HG03439 (cell line): ENCODE measurements around the gene RXFP1.

Experiments
- ATAC-seq: cut with Tn5 transposase; IDR thresholded peaks from one replicate; pipeline ENCODE4 v1.9.1; 2021; ENCODE audit warnings: mild to moderate bottlenecking, moderate library complexity; ENCODE audit not compliant: unreplicated experiment

RXFP1 gene

GRCh38 chr4:158540125-158540907 is 18.6 kb downstream of the RXFP1 start:
- no peak for ATAC-seq

GRCh38 chr4:158541506-158541905 is 19.8 kb downstream of the RXFP1 start:
- ATAC-seq = no peak

- ATAC-seq = peak; percentile 19
Observed at GRCh38 chr4:158543191-158543590, 21.5 kb downstream of the RXFP1 start.

GRCh38 chr4:158544141-158544540 is 22.5 kb downstream of the RXFP1 start:
- no peak for ATAC-seq

- ATAC-seq = no peak
Observed at GRCh38 chr4:158553364-158553763, 31.7 kb downstream of the RXFP1 start.

DNA sequence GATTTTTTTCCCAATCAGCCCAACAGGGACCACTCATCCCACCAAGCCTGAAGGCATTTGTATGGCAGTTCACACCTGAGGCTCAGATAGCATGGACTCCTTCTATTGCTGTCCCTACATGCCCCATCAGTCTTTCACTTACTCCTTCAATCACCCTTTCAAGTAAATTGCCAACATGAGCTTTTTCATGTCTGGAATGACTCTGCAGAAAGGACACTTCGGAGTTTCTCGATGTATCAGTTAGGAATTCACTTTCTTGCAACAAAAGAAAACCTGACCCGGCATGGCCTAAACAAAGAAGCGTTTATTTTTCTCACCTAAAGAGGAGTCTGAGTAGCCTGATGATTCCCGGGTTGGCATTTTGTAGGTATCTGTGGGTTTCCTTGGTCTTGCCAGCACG is 38.6 kb downstream of the RXFP1 start:
- no peak for ATAC-seq

- no peak for ATAC-seq
Observed at GRCh38 chr4:158566860-158567259, 45.2 kb downstream of the RXFP1 start.

- ATAC-seq = no peak
Observed at GRCh38 chr4:158571736-158572135, 50.1 kb downstream of the RXFP1 start.

DNA sequence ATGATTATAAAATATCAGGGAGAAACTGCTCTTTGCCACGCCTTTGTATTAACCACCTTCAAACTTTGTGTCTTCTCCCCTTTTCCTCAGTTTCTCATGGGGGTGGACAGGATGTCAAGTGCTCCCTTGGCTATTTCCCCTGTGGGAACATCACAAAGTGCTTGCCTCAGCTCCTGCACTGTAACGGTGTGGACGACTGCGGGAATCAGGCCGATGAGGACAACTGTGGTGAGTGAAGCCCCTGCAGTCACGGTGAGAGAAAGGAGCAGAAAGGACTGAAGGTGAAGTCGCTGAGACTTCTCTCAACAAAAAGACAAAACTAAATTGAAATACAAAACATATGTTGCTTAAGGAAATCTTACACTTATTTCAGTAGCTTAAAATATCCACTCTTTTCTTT is 50.9 kb downstream of the RXFP1 start:
- no peak for ATAC-seq

DNA sequence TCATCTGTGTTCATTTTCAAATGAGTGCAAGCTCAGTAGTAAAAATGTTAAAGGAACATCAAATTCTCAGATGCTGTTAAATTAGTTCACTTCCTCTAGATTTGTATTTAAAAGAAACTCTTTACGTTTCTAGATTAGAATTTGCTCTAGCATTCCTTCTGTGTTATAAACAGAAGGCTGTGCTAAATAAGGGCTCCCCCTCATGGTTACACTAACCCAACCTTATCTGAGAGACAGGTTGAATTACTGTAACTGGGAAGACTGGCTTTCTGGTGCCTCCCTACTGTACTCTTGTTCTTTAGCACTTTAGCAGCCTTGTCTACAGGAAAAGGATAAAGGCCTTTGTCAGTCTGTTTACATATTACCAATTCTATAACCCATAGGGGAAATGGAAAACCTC is 56.8 kb downstream of the RXFP1 start:
- no peak for ATAC-seq

DNA sequence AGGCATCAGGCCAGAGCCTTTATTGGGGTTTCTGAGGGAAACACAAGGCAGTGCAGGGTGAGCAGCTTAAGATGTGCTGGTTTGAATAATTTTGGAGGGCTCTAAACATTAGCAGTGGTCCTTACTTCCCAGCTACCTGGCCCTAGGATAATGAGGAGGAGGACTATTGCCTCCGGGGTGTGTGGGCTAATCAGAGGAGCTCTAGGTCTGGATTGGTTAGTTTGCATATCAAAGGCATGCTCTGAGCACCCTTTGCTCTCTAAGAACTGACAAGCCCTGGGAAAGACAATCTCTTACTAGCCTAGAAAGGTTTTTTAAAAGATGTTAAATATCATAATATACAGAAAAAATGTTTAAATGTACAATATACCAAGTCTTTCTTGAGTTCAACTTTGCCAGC is 58.4 kb downstream of the RXFP1 start:
- no peak for ATAC-seq

DNA sequence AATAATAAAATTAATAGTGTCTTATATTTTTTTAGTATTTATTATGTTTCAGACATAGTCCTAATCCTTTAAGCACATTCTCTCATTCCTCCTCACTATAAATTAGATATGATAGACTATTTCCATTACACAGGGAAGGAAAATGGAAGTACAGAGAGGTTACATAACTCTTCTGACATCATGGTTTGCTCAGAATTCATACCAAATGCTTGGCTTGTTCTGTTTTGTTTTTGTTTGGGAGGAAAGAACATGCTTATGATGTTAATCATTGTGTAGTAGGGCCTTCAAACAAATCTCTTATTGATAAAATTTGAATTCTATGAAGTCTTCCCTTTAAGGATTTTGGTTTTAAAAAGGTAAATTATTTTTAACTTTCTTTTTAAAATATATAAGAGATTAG is 59.5 kb downstream of the RXFP1 start:
- no peak for ATAC-seq

DNA sequence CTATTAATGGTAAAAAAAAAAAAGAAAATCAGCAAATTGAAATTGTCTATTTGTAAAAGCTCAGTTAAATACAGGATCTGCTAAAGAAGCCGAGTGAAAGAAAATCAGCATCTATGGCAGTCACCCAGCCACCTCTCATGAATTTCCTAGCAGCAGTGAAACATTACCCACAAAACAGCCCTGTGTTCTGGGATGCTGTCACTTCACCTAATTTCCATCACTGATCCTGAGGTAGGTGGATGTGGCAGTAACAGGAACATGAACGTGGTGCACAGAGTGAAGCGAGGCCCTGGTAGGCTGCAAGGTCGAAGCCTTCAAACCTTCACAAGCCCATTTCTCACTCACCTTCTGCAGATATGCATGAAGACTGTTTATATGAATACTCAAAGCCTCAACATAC is 65.2 kb downstream of the RXFP1 start:
- no peak for ATAC-seq

- no peak for ATAC-seq
Observed at GRCh38 chr4:158588285-158588684, 66.6 kb downstream of the RXFP1 start.

DNA sequence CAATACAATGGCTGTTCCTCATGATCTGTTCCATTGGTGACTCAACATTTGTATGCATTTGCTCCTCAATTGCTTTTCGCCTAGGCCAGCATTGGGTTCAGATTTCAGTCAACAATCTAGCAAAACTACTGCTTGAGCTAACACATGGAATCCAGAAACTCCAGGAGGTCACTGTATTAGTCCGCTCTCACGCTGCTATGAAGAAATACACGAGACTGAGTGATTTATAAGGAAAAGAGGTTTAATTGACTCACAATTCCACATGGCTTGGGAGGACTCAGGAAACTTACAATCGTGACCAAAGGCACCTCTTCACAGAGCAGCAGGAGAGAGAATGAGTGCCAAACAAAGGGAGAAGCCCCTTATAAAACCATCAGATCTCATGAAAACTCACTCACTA is 67.1 kb downstream of the RXFP1 start:
- no peak for ATAC-seq

DNA sequence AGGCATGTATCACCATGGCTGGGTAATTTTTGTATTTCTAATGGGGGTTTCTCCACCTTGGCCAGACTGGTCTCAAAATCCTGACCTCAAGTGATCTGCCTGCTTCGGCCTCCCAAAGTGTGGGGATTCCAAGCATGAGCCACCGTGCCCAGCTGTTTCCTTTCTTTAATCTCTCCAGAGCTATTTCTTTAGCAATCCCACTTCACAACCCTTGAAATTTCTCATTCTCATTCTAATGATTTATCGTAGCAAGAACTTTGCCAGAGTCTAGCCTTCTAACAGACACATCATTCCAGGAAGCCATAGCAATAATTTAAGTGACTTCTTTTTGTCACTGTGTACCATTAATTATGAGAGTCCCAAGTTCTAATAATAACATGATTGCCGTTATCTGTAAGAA is 68.6 kb downstream of the RXFP1 start:
- ATAC-seq = no peak

- ATAC-seq = no peak
Observed at GRCh38 chr4:158590824-158591223, 69.1 kb downstream of the RXFP1 start.

DNA sequence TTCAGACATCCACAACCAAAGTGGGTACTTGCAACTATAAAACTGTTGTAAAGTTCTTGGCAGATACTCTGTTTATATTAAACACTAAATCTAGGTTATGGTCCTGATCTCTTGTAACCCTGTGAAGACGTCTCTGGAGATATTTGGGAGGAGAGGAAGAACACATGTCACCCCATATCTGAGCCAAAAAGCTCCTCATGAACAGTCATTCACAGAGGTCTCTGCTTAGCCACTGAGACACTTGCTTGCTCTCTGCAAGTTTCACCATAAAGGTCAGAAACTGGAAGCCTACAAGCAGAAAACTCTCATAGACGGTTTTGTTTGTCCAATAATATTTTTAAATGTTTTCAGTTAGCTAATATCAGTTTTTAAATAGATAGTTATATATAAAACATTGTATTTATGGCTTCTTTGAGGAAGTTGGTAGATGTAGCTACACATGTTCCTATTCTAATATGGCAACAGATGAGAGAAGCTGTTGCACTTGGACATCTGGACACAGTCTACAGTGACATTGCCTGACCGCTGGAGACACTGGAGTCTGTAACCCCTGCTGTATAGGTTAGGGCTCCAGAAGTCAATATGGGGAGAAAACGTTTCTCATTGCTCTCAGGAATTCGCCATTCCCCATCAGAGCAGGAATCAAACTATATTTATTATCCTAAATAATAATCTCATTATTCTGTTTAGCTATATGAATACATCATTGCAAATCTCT is 76.4 kb downstream of the RXFP1 start:
- no peak for ATAC-seq

DNA sequence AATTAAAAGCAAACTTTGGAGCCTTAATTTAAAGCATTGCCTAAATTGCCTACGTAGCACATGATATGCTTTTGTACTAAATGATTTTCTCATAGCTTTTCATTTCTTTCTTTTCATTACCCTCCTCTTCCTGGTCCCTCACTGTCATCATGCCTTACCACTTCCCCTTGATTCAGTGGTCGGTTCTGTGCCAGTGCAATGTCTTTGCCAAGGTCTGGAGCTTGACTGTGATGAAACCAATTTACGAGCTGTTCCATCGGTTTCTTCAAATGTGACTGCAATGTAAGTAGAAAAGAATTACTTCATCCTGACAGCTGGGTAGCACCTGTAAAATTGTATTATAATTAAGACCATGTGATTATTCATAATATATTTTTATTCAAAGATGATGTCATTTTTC is 77.5 kb downstream of the RXFP1 start:
- ATAC-seq = no peak

- no peak for ATAC-seq
Observed at GRCh38 chr4:158599765-158600498, 78.2 kb downstream of the RXFP1 start.

GRCh38 chr4:158604369-158604768 is 82.7 kb downstream of the RXFP1 start:
- ATAC-seq = no peak

DNA sequence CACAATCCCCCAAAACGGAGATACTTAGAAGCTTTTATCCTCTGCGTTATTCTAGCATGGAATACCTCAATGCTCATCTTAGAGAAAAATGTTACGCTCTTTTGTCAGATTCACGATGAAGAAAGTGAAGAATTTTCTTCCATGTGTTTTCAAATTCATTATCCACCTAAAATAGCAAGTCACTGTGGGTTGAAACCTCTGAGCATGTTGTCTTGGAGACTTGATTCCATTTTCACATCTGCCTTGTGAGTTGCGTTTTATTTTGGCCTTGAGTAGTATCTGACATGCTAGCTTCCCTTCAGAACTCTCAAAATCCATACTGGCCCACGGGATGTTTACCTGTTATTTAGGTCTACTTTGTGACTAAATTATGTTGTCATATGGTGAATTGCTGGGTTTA is 83.7 kb downstream of the RXFP1 start:
- ATAC-seq = no peak
